Peyer's patch (tissue), 4 donors: ENCODE results near the gene GOLGA8B. TPM values are rescaled to one million over a fixed set of nuclear protein-coding genes. Genes with fewer than 3 reads are reported as not detected.

Source experiments
- small RNA-seq, 2 donors: library from RNA; depleted of rRNA; stranded (forward); fragments of <200 nt; gene quantifications; one replicate each; pipeline ENCODE3, GENCODE V24; 2016
- total RNA-seq, 4 donors: library from RNA; depleted of rRNA; stranded (reverse); fragments of >200 nt; gene quantifications; one replicate each; pipeline ENCODE4 v1.1.0, GENCODE V29; 2016

The GOLGA8B gene
- total RNA-seq, 4 donors from 2014 or later, result 152 to 781 (median 264) TPM

Small RNAs within 50 kb of the gene (small RNA-seq; reads per million reads assigned to genes)
- gene RF00425, result 0 reads per million in 2 donors

Other genes starting within 250 kb of the GOLGA8B start
- gene SLC12A6, start 245.9 kb downstream of the GOLGA8B start, total RNA-seq, result 100 to 1,000 TPM in 1 of 4 donors, 10 to 100 TPM in 3; 48.7 to 111 (median 54.1) TPM
- 100 to 1,000 TPM in 2 of 4 donors, 10 to 100 TPM in 2; 56.2 to 143 (median 96.3) TPM for gene NOP10, start 240.5 kb downstream of the GOLGA8B start, total RNA-seq
- gene NUTM1, start 240.3 kb downstream of the GOLGA8B start, total RNA-seq, result not detected
- 100 to 1,000 TPM in 2 of 4 donors, 10 to 100 TPM in 2; 52.8 to 268 (median 108) TPM for gene LPCAT4, start 216.5 kb downstream of the GOLGA8B start, total RNA-seq
- gene GOLGA8A, start 145.8 kb downstream of the GOLGA8B start, total RNA-seq, result 100 to 1,000 TPM in 2 of 4 donors, 10 to 100 TPM in 2; 23.6 to 153 (median 93.3) TPM
- gene GJD2, start 171.3 kb upstream of the GOLGA8B start, total RNA-seq, result not detected
- not detected for gene ACTC1, start 211.9 kb upstream of the GOLGA8B start, total RNA-seq